Stimulated activated CD4-positive, alpha-beta T cell treated with anti-CD3 and anti-CD28 coated beads, Interleukin-1b, Interleukin-23, amount 100 ng/mL, for 24 hours (primary cell): ENCODE measurements around the gene TCEA2.

Experiments used
- DNase-seq, 4 experiments: peaks; one replicate each; pipeline ENCODE4 v3.0.0-alpha.2; 2020; ENCODE audit warnings: low read depth in 4 of 4, low spot score in 1 of 4

The TCEA2 gene

DNA sequence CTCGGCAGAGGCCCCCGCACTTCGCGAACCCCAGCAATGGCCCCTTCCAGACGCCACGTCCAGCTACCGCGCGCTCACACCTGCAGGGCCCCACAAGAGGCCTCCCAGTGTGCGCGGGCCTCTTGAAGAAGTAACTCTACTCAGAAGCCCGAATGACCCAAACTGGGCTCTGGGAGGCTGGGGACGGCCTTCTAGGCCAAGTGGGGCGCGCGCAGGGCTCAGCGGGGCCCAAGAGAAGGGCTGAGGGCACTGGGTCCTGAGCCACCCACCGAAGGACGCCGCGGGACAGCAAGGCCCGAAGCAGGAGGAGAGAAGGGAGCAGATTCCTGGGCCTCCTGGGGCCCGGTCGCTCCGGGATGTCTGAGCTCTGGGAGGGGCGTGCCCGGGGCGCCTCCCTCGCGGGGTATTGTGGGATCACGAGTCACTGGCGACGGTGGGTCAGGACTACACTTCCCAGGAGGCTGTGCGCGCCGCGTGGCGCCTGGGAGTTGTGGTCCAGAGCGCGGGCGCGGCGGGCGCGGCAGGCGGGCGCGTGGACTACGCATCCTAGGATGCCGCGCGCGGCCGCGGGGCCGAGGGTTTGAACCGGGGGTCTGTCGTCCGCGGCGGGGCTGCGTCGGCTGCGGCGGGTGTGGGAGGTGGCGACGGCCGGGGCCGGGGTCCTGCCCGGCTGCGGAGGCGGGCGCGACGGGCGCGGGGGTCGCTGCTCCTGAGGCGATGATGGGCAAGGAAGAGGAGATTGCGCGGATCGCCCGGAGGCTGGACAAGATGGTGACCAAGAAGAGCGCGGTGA lies at the start of gene TCEA2:
TCEA2 (plus strand) TSS at position 603 of the 793 bp plus-strand sequence; CDS start at position 718, 115 bp downstream.
- peak; percentile 85 to 95 (median 90) for DNase-seq

DNA sequence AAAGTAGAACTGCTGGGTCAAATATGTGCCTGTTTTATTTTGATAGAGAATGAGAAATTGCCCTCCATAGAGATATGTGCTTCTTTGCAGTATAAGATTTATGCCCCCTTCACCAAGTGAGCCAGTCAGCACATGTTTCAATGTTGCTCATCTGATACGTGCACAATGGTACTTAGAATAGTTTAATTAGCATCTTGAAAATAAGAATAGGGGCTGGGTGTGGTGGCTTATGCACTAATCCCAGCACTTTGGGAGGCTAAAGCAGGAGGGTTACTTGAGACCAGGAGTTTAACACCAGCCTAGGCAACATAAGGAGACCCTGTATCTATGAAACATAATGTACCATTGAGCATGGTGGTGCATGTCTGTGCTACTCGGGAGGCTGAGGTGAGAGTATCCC lies 47.4 kb upstream of the TCEA2 start:
- DNase-seq: no peak

DNA sequence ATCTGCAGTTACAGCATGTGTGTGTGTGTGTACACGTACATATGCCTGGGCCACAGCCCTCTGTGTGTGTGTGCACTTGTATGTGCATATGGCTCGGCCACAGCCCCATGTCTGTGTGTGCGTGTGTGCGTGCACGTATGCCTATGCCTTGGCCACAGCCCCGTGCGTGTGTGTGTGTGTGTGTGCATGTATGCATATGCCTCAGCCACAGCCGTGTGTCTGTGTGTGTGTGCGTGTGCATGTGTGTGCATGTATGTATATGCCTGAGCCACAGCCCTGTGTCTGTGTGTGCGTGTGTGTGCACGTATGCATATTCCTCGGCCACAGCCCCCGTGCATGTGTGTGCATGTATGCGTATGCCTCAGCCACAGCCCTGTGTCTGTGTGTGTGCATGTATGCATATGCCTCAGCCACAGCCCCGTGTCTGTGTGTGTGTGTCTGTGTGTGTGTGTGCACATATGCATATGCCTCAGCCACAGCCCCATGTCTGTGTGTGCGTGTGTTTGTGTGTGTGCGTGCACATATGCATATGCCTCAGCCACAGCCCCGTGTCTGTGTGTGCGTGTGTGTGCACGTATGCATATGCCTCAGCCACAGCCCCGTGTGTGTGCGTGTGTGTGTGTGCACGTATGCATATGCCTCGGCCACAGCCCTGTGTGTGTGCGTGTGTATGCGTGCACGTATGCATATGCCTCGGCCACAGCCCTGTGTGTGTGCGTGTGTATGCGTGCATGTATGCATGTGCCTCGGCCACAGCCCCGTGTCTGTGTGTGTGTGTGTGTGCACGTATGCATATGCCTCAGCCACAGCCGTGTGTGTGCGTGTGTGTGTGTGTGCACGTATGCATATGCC lies 41.6 kb upstream of the TCEA2 start:
- no peak for DNase-seq

DNA sequence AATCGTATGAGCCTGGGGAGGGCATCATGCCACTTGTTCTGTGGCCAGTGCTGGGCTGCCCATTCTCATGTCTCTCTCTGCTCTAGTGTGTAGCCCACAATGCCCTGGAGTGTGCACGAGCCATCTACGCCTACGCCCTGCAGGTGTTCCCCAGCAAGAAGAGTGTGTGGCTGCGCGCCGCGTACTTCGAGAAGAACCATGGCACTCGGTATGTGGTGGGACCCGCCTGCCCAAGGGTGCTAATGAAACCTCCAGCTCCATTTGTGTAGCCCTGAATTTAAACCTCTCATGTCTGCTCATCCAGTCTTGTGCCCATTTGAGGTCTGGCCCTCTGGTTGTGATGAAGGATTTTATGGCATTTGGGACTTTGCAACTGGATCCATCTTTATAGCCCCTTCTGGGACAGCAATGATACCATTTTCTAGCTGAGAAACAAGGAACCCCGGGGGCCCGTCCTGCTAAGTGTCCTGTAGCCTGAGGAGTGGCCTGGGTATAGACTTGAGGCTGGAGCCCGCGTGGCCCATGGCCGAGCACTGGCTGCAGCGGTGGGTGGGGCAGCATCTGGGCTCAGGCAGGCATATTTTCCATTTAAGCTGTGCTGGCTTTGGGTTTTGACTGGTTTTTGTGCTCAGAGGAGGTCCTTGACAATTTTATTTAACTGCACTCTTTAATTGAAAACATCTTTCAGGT lies 40.2 kb upstream of the TCEA2 start:
- no peak for DNase-seq

DNA sequence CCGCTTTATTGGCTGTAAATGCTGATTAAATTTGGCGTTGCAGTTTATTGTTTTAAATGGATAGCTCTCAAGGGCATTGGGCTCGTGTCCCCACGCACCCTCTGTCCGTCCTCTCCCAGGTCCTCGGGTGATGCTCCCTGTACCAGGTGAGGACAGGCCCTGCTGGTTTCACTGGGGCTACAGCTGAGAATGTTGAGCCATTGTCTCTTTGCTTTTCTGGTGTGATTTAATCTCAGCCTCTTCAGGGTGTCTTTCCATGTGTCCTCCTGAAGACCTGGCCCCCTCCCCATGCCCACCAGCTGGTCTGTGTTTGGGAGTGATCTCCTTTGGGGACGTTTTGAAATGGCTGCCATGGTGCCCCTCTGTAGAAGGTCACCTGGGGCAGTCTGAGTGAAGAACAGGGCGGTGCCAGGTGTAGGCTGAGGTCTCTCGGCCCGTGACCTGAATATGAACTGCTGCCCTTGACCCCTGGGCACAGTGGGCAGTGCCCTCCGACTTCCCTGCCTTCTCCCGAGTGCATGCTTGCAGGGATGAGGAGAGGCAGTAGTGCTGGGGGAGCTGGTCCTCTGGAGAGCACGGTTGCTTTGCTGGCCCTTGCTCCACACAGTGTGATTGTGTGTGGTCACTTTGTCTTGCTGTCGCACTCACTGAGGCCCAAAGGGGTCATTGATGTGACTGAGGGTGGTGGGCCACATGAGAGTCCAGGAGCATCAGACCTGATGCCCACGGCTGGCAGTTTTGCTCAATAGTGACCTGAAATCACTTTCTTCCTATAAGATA lies 39.4 kb upstream of the TCEA2 start:
- no peak for DNase-seq

DNA sequence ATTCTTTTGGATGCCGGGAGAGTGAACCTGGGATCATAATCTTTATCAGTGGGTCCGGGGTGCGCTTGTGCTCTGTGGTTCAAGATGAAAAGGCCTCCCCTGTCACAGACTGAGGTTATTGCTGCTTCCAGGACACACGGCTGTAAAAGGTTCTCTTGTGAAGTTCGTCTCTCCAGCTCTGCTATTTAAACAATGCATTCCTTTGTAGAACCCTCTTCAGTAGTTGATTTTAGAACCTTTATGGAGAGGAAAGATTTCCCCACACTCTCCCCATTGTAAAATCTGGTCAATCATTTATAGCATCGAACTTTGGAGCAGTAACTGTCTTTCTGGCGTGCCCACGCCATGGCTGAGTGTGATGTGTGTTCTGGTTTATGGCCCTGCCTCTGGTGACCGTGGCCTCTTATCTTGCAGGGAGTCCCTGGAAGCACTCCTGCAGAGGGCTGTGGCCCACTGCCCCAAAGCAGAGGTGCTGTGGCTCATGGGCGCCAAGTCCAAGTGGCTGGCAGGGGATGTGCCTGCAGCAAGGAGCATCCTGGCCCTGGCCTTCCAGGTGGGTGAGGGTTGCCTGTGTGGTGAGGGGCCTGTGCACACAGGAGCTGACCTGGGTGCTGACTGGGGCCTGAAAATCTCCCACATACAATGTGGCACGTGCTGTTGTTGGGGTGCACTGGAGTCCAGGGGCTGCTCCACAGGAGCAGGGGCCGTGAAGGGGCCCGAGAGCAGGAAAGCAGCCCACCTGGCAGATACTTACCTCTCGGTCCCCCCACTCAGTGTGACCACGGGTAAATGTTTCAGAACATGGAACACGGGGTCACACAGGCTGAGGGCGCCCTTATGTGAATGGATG lies 38.6 kb upstream of the TCEA2 start:
- no peak for DNase-seq

DNA sequence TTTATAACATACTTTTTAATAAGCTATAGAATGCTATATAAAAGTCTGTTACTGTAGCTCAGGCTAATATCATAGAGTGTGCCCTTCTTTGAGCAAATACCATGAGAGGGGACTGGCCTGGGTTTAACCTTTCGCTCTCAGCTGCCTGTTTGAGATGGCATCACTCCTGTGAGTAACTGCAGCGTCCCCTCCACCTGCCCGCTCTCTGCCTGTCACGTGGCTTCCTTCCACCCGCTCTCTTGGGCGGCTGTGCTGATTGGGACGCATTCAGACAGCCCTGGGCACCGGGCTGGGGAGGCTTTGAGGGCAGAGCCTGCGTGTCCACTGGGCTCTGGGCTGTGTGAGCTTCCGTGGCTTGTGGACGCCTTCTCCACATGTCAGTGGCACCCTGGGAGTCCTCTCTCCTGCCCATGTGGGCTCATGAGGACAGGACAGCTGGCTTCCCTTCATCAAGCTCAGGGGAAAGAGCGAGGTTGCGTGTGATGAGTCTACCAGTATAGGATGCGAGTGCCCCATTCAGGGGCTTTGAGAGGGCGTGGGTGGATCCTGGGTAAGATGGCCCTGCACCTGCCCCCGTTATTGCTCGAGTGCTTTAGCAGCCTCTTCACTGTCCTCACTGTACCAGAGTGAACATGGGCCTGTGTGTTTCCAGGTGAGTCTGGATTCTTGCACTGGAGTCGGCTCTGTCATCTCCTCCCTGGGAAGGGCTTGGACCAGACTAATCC lies 37.7 kb upstream of the TCEA2 start:
- DNase-seq: no peak

DNA sequence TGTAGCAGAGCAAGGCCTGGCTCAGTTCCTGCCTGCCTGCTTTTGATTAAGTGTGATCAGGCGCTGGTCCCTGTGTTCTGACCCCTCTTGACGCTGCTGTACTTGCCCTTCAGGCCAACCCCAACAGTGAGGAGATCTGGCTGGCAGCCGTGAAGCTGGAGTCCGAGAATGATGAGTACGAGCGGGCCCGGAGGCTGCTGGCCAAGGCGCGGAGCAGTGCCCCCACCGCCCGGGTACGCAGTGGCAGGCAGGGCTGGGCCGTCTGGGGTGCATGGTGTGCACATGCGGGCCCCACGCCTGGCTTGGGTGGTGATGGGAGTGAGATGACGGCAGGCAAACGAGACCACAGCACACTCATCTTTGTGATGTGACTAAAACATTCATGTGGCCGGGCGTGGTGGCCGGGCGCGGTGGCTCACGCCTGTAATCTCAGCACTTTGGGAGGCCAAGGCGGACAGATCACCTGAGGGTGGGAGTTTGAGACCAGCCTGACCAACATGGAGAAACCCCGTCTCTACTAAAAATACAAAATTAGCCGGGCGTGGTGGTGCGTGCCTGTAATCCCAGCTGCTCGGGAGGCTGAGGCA lies 37.1 kb upstream of the TCEA2 start:
- no peak for DNase-seq

DNA sequence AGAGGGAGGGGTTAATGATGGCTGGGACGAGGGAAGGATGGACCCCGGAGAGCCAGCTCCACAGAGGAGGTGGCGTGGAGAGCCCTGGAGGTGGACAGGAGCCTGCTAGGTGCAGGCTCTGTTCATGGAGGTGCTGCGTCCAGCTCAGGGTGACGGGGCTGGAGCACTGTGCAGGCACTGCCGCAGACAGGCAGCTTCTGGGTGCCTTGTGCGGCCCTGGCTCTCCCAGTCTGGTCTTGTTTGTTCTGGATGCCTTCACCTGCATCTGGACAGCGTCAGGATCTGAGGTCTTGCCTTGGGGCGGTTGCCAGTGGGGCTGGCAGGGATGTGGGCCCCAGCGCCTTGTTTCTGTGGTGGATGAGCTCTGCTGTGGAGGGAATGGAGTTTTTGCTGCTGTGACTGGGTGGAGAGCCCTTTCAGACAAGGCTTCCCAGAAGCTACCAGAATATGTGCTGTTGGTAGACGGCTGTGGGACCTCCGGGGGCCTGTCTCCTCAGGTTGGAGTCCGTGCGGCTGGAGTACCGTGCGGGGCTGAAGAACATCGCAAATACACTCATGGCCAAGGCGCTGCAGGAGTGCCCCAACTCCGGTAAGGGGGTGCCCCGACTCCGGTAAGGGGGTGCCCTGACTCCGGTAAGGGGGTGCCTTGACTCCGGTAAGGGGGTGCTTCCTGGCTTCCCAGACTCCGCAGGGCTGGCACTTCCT lies 34.9 kb upstream of the TCEA2 start:
- no peak for DNase-seq

DNA sequence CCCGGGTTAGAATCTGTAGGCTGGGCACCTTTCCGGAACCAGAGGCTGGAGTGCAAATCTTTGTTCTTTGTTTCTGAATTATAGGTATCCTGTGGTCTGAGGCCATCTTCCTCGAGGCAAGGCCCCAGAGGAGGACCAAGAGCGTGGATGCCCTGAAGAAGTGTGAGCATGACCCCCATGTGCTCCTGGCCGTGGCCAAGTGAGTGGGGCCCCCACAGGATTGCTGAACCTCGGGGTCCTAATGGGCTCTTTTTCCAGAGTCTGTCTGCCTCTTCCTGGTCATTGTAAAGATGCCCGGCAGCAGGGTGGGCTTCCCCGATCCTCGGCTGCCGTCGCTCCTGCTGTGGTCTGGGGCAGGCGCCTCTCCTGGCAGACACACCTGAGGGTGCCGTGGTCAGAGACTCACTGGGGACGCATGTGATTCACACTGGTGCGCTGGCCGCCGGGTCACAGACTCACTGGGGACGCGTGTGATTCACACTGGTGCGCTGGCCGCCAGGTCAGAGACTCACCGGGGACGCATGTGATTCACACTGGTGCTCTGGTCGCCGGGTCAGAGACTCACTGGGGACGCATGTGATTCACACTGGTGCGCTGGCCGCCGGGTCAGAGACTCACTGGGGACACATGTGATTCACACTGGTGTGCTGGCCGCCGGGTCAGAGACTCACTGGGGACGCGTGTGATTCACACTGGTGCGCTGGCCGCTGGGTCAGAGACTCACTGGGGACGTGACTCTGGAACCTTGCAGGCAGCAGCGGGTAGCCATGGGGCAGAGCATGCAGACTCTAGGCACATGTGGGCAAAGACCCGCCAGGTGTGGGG lies 33.5 kb upstream of the TCEA2 start:
- DNase-seq: no peak

DNA sequence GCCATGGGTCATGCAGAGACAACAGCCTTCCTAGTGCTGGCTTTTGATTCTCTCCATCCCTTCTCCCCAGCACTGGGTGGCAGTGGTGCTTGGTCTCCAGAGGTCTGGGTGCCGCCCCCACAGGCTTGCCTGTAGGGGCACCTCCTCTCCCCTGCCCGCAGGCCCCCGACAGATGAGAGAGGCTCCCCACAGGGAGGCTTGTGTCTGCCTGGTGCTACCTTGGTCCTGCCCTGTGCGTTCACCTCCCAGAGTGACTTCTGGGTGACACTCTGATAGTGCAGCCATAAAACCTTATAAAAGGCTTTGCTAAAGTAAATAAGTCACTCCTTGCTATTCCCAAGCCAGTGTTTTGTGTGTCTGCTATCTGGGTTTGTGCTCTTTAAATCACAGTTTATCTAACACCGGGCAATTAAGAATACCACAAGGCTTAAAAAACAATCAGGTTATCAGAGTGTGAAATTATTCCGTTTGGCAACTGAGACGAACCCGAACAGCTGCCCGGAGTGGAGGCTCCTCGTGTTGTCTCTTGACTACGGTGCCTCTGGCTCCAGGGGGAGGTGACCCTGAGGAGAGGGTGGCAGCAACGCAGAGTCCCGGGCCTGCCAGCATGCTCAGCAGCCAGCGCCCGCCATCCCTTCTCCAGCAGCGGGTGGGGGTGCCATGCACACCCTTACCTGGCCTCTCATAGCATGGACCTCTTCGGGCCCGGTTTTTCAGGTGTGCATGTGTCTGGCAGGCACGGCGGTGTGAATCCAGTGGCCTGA lies 32.4 kb upstream of the TCEA2 start:
- DNase-seq: no peak

DNA sequence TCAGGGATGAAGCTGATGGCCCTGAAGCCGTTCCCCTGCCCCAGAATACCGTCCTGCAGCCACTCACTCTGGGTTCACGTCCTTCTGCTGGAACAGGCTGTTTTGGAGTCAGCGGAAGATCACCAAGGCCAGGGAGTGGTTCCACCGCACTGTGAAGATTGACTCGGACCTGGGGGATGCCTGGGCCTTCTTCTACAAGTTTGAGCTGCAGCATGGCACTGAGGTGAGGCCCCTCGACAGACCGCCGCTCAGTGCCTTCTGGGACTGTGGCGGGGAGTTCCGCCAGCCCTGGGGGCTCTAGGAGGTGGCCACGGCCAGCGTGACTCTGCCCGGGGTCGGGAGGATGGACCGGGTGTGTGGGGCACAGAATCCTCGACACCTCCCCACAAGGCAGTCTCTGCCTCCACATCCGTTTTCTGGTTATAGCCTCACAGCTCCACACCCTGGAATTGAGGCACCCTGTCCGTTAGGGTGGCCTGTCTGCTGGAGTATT lies 31.1 kb upstream of the TCEA2 start:
- DNase-seq: no peak

DNA sequence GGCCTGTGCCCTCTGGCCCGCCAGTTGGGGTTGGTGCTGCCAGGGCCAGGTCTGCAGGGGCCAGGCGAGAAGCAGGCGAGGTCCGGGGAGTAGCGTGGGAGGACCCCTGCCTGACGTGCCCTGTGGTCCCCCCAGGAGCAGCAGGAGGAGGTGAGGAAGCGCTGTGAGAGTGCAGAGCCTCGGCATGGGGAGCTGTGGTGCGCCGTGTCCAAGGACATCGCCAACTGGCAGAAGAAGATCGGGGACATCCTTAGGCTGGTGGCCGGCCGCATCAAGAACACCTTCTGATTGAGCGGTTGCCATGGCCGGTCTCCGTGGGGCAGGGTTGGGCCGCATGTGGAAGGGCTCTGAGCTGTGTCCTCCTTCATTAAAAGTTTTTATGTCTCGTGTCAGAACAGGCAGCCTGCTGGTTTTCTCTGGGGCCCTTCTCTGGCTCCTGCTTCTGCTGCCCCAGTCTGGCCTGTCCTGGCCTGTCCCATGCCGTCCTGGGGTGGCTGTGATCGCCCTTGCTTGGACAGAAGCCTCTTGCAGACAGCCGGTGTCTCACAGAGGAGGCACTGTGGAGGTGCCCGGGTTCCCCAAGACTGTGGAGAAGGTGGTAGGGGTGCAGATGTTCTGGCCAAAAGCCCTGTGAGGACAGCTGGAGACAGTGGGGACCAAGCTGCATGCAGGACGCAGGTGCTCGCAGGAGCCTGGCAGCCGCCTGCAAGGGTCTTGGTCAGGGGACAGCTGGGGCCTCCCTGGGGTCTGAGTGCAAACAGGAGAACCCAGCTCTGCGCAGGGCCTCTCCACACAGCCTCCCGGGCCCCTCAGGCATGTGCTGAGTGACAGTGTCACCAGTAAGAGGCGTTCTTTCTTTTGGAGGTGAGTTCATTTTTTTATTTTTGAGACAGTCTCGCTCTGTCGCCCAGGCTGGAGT lies 30.0 kb upstream of the TCEA2 start:
- no peak for DNase-seq

DNA sequence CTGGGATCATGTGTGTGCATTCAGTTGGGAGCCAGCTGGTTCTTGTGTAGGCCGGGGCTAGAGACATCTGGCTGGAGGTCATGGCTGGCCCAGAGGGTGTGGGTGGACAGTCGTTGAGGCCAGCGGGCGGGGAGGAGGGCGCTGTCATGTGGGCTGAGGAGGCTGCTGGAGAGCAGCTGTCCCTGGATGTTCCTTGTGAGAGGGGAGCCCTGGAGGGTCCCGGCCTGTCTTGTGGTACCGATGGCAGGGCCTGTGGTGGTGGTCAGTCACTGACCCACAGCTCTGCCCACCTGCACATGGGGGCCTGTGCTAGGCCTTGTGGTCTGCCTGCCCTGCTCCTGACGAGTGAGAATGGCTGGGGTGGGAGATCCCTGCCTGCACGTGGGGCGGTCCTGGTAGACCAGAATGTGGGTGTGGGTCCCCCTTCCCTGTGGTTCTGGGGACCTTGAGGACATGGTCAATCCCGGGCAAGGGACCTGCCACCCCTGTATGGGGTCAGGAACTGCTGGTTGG lies 29.0 kb upstream of the TCEA2 start:
- no peak for DNase-seq
